HL-60 (cell line): ENCODE data around the gene TTLL11.

Experiments used
- DNase-seq, 2 experiments: peaks; one replicate each; pipeline ENCODE4 v3.0.0-alpha.2; 2010 to 2020; ENCODE audit warnings: low read depth in 1 of 2, low spot score in 1 of 2
- H3K27ac ChIP-seq: fragments of 250-450 bp; sonication (Bioruptor Pico); replicated peaks from 2 replicates; pipeline ENCODE4 v1.5.1; 2020; ENCODE audit warnings: mild to moderate bottlenecking, moderate library complexity
- H3K27me3 ChIP-seq: fragments of 250-450 bp; sonication (Bioruptor Pico); 2 replicates; pipeline ENCODE4 v1.5.1; 2021; ENCODE audit warnings: mild to moderate bottlenecking, moderate library complexity; ENCODE audit not compliant: insufficient read depth, poor library complexity, severe bottlenecking
- H3K4me3 ChIP-seq: replicated peaks from 2 replicates; pipeline ENCODE4 v1.5.1; 2011; ENCODE audit warnings: mild to moderate bottlenecking, control low read depth, low read length; ENCODE audit not compliant: insufficient read depth
- GABPA ChIP-seq: IDR thresholded peaks from 2 replicates; pipeline ENCODE4 v1.6.1; 2012; ENCODE audit warnings: low read depth
- POLR2AphosphoS5 ChIP-seq: IDR thresholded peaks from 2 replicates; pipeline ENCODE4 v1.6.1; 2012; ENCODE audit warnings: low read depth
- SPI1 ChIP-seq: IDR thresholded peaks from 2 replicates; pipeline ENCODE4 v1.6.1; 2012; ENCODE audit warnings: low read depth, mild to moderate bottlenecking, borderline replicate concordance
- TF ChIP-seq, protein P1 (sequence below): IDR thresholded peaks from one replicate; pipeline ENCODE4 v1.5.1; 2011; ENCODE audit warnings: low read length, control low read depth, inconsistent platforms; ENCODE audit not compliant: insufficient read depth
- TF ChIP-seq, protein P2 (sequence below): IDR thresholded peaks from 2 replicates; pipeline ENCODE4 v1.6.1; 2012; ENCODE audit warnings: low read depth; ENCODE audit not compliant: insufficient replicate concordance

The TTLL11 gene

DNA sequence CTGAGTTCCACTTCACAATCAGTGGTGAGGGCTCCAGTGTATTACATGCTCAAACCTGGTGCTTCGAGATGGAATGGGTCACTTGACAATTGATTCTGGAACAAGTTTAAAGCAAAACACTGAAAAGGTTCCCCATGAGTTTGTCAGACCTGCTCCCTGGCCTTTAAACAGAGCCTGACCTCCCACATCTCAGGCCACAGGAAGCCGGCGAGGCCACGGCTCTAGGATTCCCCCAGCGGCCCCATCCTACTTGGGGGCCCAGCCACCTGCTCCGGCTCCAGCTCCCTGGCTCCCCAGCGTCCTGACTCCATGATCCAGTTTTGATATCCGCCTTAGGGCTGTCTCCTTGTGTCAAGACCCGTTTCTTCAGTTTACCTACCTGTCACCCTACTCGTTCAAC lies 62.0 kb downstream of the TTLL11 start:
- Histone ChIP-seq H3K27ac (no peak overlapping the region), H3K27me3 (no peaks in the 10 kb centered on the region), H3K4me3 (no peak overlapping the region)
- no peak for DNase-seq
- TF ChIP-seq GABPA (no peak), SPI1 (no peak), POLR2AphosphoS5 (no peak)
- TF ChIP-seq, protein P1, sequence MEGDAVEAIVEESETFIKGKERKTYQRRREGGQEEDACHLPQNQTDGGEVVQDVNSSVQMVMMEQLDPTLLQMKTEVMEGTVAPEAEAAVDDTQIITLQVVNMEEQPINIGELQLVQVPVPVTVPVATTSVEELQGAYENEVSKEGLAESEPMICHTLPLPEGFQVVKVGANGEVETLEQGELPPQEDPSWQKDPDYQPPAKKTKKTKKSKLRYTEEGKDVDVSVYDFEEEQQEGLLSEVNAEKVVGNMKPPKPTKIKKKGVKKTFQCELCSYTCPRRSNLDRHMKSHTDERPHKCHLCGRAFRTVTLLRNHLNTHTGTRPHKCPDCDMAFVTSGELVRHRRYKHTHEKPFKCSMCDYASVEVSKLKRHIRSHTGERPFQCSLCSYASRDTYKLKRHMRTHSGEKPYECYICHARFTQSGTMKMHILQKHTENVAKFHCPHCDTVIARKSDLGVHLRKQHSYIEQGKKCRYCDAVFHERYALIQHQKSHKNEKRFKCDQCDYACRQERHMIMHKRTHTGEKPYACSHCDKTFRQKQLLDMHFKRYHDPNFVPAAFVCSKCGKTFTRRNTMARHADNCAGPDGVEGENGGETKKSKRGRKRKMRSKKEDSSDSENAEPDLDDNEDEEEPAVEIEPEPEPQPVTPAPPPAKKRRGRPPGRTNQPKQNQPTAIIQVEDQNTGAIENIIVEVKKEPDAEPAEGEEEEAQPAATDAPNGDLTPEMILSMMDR, result no peak
- TF ChIP-seq, protein P2, sequence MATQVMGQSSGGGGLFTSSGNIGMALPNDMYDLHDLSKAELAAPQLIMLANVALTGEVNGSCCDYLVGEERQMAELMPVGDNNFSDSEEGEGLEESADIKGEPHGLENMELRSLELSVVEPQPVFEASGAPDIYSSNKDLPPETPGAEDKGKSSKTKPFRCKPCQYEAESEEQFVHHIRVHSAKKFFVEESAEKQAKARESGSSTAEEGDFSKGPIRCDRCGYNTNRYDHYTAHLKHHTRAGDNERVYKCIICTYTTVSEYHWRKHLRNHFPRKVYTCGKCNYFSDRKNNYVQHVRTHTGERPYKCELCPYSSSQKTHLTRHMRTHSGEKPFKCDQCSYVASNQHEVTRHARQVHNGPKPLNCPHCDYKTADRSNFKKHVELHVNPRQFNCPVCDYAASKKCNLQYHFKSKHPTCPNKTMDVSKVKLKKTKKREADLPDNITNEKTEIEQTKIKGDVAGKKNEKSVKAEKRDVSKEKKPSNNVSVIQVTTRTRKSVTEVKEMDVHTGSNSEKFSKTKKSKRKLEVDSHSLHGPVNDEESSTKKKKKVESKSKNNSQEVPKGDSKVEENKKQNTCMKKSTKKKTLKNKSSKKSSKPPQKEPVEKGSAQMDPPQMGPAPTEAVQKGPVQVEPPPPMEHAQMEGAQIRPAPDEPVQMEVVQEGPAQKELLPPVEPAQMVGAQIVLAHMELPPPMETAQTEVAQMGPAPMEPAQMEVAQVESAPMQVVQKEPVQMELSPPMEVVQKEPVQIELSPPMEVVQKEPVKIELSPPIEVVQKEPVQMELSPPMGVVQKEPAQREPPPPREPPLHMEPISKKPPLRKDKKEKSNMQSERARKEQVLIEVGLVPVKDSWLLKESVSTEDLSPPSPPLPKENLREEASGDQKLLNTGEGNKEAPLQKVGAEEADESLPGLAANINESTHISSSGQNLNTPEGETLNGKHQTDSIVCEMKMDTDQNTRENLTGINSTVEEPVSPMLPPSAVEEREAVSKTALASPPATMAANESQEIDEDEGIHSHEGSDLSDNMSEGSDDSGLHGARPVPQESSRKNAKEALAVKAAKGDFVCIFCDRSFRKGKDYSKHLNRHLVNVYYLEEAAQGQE, result no peak

DNA sequence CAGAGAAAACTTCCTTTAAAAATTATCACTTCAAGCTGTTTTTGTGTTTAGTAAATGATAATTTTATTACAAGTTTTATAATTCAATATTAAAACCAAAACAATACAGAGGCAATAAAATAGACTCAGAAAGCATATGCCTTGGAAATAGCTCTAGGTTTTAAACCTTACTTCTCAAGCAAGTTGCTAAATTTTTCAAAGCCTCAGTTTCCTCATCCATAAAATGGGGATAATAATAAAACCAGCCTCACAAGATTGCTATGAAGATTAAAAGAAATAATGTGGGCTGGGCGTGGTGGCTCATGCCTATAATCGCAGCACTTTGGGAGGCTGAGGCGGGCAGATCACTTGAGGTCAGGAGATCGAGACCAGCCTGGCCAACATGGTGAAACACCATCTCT lies 62.8 kb downstream of the TTLL11 start:
- Histone ChIP-seq H3K27me3 (no peaks in the 10 kb centered on the region), H3K27ac (no peak overlapping the region), H3K4me3 (no peak overlapping the region)
- TF ChIP-seq, protein P2, result no peak
- TF ChIP-seq SPI1 (no peak), POLR2AphosphoS5 (no peak), GABPA (no peak)
- TF ChIP-seq, protein P1, result no peak
- no peak for DNase-seq

DNA sequence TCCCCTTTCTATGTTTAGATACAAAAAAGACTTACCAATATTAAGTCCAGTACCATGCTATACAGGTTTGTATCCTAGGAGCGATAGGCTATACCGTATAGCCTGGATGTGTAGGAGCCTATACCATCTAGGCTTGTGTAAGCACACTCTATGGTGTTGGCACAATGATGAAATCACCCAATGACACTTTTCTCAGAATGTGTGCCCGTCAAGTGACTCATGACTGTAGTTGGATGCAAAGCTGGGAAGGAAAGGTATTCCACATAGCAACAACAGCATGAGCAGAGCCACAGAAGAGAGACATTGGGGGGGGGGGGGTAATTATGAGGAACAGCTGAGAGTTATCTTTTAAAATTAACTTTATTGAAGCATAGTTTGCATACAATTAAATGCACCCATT lies 63.2 kb downstream of the TTLL11 start:
- TF ChIP-seq GABPA (no peak), POLR2AphosphoS5 (no peak), SPI1 (no peak)
- TF ChIP-seq, protein P2, result no peak
- TF ChIP-seq, protein P1, result no peak
- H3K4me3 ChIP-seq, result no peak overlapping the region
- H3K27ac ChIP-seq, result no peak overlapping the region
- H3K27me3 ChIP-seq, result no peaks in the 10 kb centered on the region
- DNase-seq, result no peak
